GM18520 (cell line): Measurements from ENCODE around the gene SLCO4A1.

Source experiments
- ATAC-seq: cut with Tn5 transposase; IDR thresholded peaks from one replicate; pipeline ENCODE4 v1.9.1; 2021; ENCODE audit not compliant: unreplicated experiment

Gene SLCO4A1

GRCh38 chr20:62710221-62710885 lies 68.0 kb downstream of the SLCO4A1 start:
- ATAC-seq: no peak

- no peak for ATAC-seq
These were observed 68.8 kb downstream of the SLCO4A1 start for GRCh38 chr20:62710886-62711702.

- ATAC-seq: no peak
These were observed 69.4 kb downstream of the SLCO4A1 start for GRCh38 chr20:62711703-62712101.

DNA sequence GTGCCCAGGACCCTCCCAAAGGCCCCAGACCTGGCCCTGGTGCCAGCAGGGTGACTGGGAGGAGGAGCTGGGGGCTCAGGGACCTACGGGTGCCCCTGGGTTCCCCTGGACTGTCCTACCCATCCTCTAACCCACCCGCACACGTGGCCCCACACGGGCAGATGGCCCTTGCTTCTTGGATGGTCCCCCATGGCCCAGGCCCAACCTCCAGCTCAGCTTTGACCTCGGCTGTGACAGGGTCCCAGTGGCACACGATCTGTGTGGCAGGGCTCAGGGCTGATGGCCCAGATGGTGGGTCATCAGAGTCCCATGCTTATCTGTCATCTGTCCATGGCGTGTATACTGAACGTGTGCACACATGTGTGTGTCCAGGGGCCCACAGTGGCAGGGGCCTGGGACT lies 70.3 kb downstream of the SLCO4A1 start:
- ATAC-seq: no peak

DNA sequence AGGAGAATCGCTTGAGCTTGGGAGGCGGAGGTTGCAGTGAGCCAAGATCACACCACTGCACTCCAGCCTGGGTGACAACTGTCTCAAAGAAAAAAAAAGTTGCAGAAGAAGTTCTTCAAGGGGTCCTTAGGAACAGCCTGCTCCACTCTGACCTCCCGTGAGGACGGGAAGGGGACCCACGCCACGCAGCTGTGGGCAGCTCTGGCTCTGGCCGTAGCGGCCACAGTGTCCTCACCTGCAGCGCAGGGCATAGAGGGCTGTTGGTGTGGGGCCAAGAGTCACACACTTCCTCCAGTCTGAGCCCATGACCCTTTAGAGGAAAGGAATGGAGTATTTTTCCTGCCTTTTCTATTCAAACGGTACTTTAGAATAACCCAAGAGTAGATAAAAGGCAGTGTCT lies 71.7 kb downstream of the SLCO4A1 start:
- ATAC-seq: no peak

DNA sequence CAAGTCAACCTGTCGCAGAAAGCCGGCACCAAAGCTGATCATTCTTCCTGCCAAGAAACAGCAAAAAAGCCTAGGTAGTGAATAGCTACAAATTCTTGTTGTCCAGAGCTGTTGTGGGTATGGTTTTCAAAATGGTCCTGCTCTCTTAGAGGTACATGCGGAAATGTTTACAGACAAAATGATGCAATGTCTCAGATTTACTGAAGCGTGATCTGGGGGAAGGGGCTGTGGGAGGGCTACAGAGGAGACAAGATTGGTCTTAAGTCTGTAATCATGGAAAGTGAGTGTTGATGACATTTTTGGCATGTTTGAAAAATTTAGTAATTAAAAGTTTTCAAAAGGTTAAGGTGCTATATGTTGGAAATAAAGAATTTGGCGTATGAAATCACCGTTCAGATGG lies 72.5 kb downstream of the SLCO4A1 start:
- no peak for ATAC-seq

DNA sequence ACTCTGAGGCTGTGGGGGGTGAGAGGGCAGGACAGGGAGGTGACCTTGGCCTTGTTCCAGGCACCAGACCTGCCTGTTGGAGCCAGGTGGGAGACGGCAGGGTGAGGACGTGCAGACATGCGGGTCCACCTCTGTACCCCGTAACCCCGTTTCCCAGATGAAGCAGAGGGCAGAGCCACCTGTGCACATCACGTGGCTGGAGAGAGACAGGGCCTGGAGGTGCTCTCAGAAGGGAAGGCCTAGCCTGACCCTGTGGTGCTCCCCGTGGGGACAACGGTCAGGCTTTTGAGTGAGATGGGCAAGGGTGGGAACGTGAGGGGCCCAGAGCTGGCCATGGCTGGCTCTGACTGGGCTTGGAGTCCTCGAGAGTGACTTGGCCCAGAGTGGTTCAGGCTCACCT lies 72.9 kb downstream of the SLCO4A1 start:
- no peak for ATAC-seq

DNA sequence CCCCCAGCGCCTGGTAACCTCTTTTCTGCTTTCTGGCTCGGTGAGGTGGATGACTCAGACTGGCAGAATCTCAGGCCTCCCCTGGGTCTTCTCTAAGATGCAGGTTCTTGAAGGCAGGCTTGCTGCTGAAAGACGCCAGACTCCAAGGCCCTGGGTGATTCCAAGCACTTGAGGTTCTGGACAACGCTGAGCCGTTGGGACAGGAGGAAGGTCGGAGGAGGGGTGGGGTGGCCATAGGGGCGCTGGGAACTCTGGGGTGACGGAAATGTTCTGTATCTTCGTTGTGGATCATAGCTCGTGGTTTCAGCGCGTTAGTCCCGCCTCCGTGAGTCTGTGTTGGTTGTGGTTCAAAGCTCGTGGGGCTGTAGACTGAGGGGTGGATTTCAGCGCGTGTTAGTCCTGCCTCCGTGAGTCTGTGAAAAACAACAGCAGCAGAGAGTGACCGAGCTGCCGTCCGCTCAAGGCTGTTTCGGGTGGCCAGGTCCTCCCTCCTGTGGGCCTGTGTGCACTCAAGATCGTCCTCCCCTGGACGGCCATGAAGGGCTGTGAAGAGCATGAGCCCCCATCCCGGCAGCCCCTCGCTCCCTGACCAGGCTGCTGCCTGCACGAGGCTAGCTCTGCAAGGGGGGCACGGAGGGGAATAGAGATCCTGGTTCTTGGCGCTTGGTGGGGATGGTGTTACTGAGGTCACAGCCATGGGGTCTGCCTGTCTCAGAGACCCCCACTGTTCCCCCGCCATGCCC lies 74.1 kb downstream of the SLCO4A1 start:
- ATAC-seq: no peak

DNA sequence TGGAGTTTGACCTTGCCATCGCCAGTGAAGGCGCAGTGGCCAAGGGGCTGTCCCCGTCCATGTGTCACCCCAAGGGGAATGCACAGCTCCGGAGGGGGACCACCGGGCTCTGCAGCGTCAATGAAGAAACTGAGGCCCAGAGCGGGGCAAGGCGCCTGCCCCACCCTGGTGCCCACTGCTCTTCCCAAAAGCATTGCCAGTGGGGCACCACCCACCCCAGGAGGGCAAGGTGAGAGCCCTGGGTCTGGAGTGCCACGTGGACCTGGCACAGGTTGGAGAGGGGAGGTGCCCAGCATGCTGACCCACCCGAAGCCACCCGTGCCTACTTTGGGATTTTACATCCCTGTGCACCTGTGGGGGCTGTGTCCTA lies 74.6 kb downstream of the SLCO4A1 start:
- no peak for ATAC-seq

GRCh38 chr20:62717933-62718332 lies 75.6 kb downstream of the SLCO4A1 start:
- ATAC-seq: no peak

DNA sequence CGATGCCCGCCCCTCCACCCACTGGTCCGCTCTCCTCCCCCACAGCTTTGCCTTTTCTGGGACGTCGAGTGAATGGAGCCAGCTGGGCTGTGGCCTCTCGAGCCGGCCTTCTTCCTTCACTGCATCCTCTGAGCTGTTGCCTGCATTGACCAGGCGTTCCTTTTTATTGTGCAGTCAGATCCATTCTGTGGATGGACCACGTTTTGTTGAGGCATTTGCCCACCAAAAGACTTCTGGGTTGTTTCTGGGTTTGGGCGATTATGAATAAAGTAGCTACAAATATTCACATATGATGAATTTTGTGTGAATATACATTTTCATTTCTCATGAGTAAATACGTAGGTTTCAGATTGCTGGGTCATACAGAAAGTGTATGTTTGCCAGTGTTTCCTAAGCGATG lies 76.2 kb downstream of the SLCO4A1 start:
- no peak for ATAC-seq

- ATAC-seq: no peak
These were observed 77.1 kb downstream of the SLCO4A1 start for GRCh38 chr20:62719250-62719935.
